ENCODE data around the gene ZNF74. TPM values are rescaled to one million over a fixed set of nuclear protein-coding genes. Genes with fewer than 3 reads are reported as not detected.

Gene ZNF74
- total RNA-seq, 1 donor from 2014 or later, result 21.3 TPM

DNA sequence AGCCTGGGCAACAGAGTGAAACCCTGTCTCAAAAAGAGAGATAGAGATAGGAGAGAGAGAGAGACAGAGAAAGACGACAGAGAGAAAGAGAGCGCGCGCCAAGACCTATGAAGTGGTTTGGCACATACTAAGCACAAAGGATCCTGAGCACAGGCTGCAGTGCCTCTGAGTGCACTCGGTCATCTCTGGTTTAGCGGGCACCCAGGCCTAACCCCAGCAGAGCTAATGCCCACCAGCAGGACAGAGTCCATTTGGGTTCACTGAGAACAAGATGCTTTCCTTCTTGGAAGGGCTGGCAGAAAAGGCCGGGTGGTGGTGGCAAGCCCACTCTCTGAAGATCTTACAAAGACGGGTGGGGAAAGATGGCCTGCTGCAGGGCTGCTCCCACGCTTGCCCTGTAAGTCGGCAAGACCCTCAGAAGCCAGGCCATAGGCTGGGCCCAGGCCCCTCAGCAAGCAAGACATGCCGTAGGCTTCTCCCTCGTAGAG, 40.4 kb downstream of the ZNF74 start:
- no peak for DNase-seq

DNA sequence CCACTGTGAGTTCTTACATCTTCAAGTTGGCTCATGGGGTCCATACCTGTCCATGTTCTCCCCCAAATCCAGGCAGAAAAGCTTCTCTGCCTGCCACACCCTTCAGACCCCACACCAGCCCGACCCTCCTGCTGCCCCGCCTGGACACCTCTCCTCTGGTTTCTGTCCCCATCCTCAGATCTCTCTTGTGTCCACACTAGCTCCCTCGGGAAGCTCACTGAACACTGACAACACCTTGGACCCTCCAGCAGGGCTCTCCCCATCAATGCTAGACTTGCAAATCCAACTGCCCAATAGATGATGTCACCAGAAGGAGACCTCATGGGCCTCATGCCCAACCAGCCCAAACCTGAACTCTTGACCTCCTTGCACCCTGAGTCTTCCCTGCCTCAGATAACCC, 40.8 kb downstream of the ZNF74 start:
- no peak for DNase-seq

GRCh38 chr22:20435436-20436306, 41.7 kb downstream of the ZNF74 start:
- no peak for DNase-seq

- DNase-seq, result peak; percentile 21
Observed at GRCh38 chr22:20436307-20436767, 42.4 kb downstream of the ZNF74 start.

GRCh38 chr22:20436768-20437612, 43.0 kb downstream of the ZNF74 start:
- peak; percentile 36 for DNase-seq

- peak; percentile 52 for DNase-seq
Observed at GRCh38 chr22:20437613-20438426, 43.9 kb downstream of the ZNF74 start, which contains the start of gene SCARF2. Gene SCARF2, minus strand, starts transcription at chr22:20437825. Its CDS starts 71 bp downstream, at chr22:20437754.

GRCh38 chr22:20438427-20438677, 44.4 kb downstream of the ZNF74 start:
- DNase-seq, result no peak

GRCh38 chr22:20438678-20439492, 44.9 kb downstream of the ZNF74 start:
- peak; percentile 34 for DNase-seq

GRCh38 chr22:20439556-20439927, 45.6 kb downstream of the ZNF74 start:
- DNase-seq, result no peak

DNA sequence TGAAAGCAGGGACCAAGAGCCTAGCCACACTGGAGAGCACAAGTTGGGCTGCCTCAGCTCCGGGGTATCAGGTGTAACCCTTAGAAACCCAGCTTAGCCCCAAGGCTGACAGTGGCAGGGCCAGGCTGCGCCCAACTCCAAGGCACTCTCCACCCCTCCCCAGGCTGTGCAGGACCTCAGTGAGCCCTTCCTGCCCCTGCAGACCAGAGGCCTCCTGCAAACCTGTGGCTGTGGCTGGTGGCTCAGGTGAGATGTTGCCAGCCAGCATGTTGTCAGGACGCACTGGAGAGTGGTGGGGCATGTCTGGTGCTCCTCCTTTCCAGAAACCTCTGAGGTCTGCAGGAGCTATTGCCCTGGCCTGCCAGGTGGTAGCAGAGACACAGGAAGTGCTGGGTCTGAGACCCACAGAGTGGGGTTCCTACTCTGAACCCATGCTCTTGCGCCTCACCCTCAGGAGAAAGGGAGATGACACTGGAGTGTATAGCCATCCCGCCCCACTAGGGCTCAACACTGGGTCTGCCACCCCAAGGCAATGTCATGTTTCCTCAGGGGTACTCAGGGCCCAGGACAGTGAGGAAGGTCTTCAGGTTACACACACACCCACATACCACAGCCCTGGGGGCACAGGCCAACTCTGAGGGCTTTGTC, 46.1 kb downstream of the ZNF74 start:
- no peak for DNase-seq

DNA sequence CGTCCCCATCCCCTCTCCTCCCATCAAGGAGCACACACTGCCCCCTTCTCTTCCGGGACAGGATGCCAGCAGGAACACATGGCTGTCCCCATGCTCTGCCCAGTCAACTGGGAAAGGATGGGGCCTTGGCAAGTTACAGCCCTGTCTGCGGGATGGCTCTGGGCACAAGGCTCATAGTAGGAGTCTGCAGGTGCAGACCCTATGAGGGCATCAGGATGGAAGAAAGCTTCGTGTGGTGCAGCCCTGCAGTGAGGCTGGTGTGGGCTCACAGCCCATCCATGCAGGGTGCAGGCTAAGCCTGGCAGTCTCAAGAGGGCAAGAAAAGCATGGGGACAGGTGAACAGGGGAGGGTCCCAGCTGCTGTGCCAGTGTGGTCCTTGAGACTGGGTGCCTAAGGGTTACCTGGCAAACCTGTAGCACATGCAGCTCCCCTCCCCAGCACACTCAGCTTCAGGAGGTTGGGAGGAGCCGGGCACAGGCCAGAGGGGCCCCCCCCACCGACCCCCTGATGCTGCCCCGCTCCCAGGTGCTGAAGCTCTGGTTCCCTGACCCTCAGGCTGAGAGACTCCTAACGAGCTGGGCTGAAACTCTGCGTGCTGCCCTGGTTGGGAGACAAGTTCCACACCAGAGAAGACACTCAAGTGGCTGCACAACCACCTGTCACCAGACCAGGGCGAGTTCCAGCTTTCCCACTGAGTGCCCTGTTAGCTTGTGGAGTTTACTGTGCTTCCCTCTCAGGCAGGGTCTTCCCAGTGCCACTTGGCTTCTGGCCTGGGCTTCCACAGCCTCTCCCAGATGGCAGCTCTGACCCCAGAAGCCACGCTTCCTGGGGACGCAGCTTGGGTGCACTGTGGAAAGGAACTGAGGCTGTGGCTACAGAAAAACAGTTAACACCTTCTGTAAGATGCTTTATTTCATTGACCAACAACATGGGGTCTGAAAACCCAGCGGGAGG, 47.0 kb downstream of the ZNF74 start:
- DNase-seq, result no peak

- DNase-seq, result no peak
Observed at GRCh38 chr22:20441631-20442484, 47.9 kb downstream of the ZNF74 start.

DNA sequence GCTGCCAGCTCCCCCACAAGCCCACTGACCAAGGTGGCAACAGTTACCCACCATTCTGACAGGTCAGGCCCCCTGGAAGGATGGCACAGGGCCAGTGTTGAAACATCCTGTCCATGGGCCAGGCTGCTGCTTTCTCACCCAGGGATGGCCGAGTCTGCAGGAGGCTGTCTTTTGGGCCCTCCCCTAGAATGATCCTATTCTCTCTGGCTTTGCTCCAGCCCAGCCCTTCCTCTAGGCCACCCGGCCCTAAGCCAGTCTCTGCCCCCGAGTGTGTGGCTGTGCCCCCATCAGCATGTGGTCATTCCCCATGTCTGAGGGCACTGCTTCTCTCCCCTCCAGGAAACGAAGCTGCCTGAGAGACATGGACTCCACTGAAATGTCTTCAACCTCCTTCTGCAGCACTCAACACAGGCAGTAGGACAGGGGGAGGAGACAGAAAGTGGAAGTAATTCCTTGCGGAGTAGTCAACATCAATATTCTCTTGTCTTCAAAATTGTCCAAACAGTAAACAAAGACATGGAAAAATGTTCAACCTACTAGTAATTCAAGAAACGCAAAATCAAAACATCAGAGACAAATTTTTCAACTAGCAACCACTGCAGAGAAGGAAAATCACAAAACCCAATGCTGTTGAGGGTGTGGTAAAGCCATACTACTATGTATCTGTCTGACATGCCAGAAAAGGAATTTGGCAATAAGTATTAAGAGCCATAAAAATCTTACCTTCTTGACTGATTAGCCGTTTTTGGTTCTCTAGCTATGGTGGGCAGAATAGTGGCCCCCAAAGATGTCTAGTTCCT, 48.7 kb downstream of the ZNF74 start:
- no peak for DNase-seq

DNA sequence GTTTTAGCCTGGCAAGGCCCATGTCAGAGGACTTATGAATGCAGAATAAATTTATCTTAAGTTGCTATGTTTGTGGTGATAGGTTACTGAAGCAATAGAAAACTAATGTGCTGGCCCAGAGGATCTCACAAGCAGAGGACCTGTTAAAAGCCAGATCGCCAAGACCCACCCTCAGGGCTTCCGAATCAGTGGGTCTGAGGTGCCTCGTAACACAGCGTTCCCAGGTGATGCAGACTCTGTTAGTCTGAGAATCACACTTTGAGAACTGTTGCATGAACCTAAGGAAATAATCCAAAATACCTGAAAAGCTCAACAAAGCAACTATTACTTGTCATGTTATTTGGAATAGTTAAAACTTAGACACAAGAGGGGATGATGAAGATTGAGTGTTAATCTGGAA, 50.4 kb downstream of the ZNF74 start:
- DNase-seq, result no peak

GRCh38 chr22:20446383-20446970, 52.5 kb downstream of the ZNF74 start:
- no peak for DNase-seq

- no peak for DNase-seq
Observed at GRCh38 chr22:20448630-20449029, 54.7 kb downstream of the ZNF74 start.

- no peak for DNase-seq
Observed at GRCh38 chr22:20449819-20450550, 56.0 kb downstream of the ZNF74 start.
